Fibroblast of mammary gland (primary cell): ENCODE results near the gene LY6G6F.

Experiments
- DNase-seq: peaks from one replicate; pipeline ENCODE4 v3.0.0-alpha.2; 2010; ENCODE audit warnings: low read depth
- H3K4me3 ChIP-seq: 2 replicates; pipeline ENCODE4 v1.5.1; 2011; ENCODE audit warnings: low read depth, mild to moderate bottlenecking, low read length, moderate library complexity; ENCODE audit not compliant: control insufficient read depth
- CTCF ChIP-seq: conservative IDR thresholded peaks from 2 replicates; pipeline ENCODE4 v1.5.1; 2011; ENCODE audit warnings: low read depth, low read length, inconsistent platforms; ENCODE audit not compliant: control insufficient read depth, insufficient read depth

LY6G6F gene

GRCh38 chr6:31692886-31693285 is 13.8 kb upstream of the LY6G6F start:
- no peak for TF ChIP-seq CTCF
- DNase-seq = no peak
- H3K4me3 ChIP-seq = no peak overlapping the region

- TF ChIP-seq CTCF = no peak
- H3K4me3 ChIP-seq = no peak overlapping the region
- no peak for DNase-seq
Observed at GRCh38 chr6:31693535-31693934, 13.1 kb upstream of the LY6G6F start.

- no peak overlapping the region for H3K4me3 ChIP-seq
- DNase-seq = no peak
- TF ChIP-seq CTCF = no peak
Observed at GRCh38 chr6:31697555-31697954, 9.1 kb upstream of the LY6G6F start.

GRCh38 chr6:31700740-31701401 is 5.8 kb upstream of the LY6G6F start:
- no peak for TF ChIP-seq CTCF
- no peak for DNase-seq
- H3K4me3 ChIP-seq = no peak overlapping the region

GRCh38 chr6:31701666-31702404 is 4.8 kb upstream of the LY6G6F start:
- peak; percentile 40 for DNase-seq
- no peak for TF ChIP-seq CTCF
- peak overlapping the region; percentile 94 for H3K4me3 ChIP-seq

- no peak for TF ChIP-seq CTCF
Observed at GRCh38 chr6:31702405-31702818, 4.3 kb upstream of the LY6G6F start.

More at GRCh38 chr6:31702405-31702818, 4.3 kb upstream of the LY6G6F start:
- peak overlapping the region; percentile 94 for H3K4me3 ChIP-seq
- no peak for DNase-seq
